Keratinocyte (primary cell): ENCODE results near the gene CEP57L1. TPM values are rescaled to one million over a fixed set of nuclear protein-coding genes. Genes with fewer than 3 reads are reported as not detected.

Experiments
- DNase-seq: peaks from one replicate; pipeline ENCODE4 v3.0.0-alpha.2; 2011; ENCODE audit warnings: low read depth, missing footprints, low spot score
- FAIRE-seq: peaks from 2 replicates; lab custom pipeline; 2011; peaks lifted over from hg19 to GRCh38; lab: Jason Lieb, UNC
- H2AFZ ChIP-seq: 2 replicates; pipeline ENCODE4 v1.6.0; 2012; ENCODE audit warnings: low read length, control low read depth, inconsistent platforms; ENCODE audit not compliant: control insufficient read depth
- H3K27ac ChIP-seq: 2 replicates; pipeline ENCODE4 v1.5.1; 2011; ENCODE audit warnings: low read length; ENCODE audit not compliant: control insufficient read depth, insufficient read depth
- H3K27me3 ChIP-seq: 3 replicates; pipeline ENCODE4 v1.6.0; 2011; ENCODE audit warnings: low read length; ENCODE audit not compliant: control insufficient read depth, insufficient read depth; ENCODE audit errors: extremely low read depth
- H3K36me3 ChIP-seq, 2 experiments: 2 replicates in 1 of 2; 3 replicates in 1 of 2; pipeline ENCODE4 v1.5.1; 2011; ENCODE audit warnings: low read length in 2 of 2, mild to moderate bottlenecking in 1 of 2; ENCODE audit not compliant: control insufficient read depth in 2 of 2, insufficient read depth in 2 of 2; ENCODE audit errors: extremely low read depth in 1 of 2
- H3K4me1 ChIP-seq: 3 replicates; pipeline ENCODE4 v1.5.1; 2011; ENCODE audit warnings: low read length; ENCODE audit not compliant: control insufficient read depth, insufficient read depth; ENCODE audit errors: extremely low read depth
- H3K4me2 ChIP-seq: 3 replicates; pipeline ENCODE4 v1.6.0; 2011; ENCODE audit warnings: low read depth, low read length; ENCODE audit not compliant: control insufficient read depth, insufficient read depth; ENCODE audit errors: extremely low read depth
- H3K4me3 ChIP-seq, 3 experiments: fragments of 200-600 bp in 1 of 3; sonication (generic) in 1 of 3; 2 replicates in 2 of 3; 3 replicates in 1 of 3; pipeline ENCODE4 v1.5.1; 2011 to 2016; ENCODE audit warnings: low read length in 3 of 3, mild to moderate bottlenecking in 3 of 3, control low read depth in 2 of 3, inconsistent platforms in 1 of 3, low read depth in 1 of 3, mixed read lengths in 1 of 3, mixed run types in 1 of 3, moderate library complexity in 1 of 3; ENCODE audit not compliant: control insufficient read depth in 2 of 3, insufficient read depth in 2 of 3; ENCODE audit errors: extremely low read depth in 1 of 3
- H3K79me2 ChIP-seq: 2 replicates; pipeline ENCODE4 v1.6.0; 2012; ENCODE audit warnings: low read length; ENCODE audit not compliant: control insufficient read depth, insufficient read depth
- H3K9ac ChIP-seq: 3 replicates; pipeline ENCODE4 v1.6.0; 2011; ENCODE audit warnings: low read length; ENCODE audit not compliant: control insufficient read depth, insufficient read depth; ENCODE audit errors: extremely low read depth
- H3K9me1 ChIP-seq: 3 replicates; pipeline ENCODE4 v1.6.0; 2011; ENCODE audit warnings: low read length; ENCODE audit not compliant: control insufficient read depth, insufficient read depth; ENCODE audit errors: extremely low read depth
- H3K9me3 ChIP-seq: 2 replicates; pipeline ENCODE4 v1.5.1; 2012; ENCODE audit warnings: low read depth, low read length; ENCODE audit not compliant: control insufficient read depth
- H4K20me1 ChIP-seq: 3 replicates; pipeline ENCODE4 v1.6.0; 2011; ENCODE audit warnings: low read length; ENCODE audit not compliant: control insufficient read depth, insufficient read depth; ENCODE audit errors: extremely low read depth
- EZH2 ChIP-seq: IDR thresholded peaks from one replicate; pipeline ENCODE4 v1.6.1; 2012; ENCODE audit warnings: inconsistent platforms, mild to moderate bottlenecking, low read length, moderate library complexity
- dilution Hi-C: fragments of 300-500 bp; cut with MboI; formaldehyde crosslinking; loops from one replicate; pipeline ENCODE4 v1.7.0; 2020; ENCODE audit warnings: low sequenced_read_pairs; ENCODE audit not compliant: extremely low pct_ligation_motif_present
- polyA plus RNA-seq, 5 experiments: library from polyadenylated mRNA; depleted of rRNA in 3 of 5; stranded (reverse) in 3 of 5; stranded (forward) in 1 of 5; unstranded in 1 of 5; fragments of >200 nt; gene quantifications; 1 replicate in 1 of 5; 2 replicates in 3 of 5; 3 replicates in 1 of 5; pipeline versions ENCODE4 v1.2.1 to v1.2.3, GENCODE V29; 2011 to 2012; ENCODE audit warnings: missing spikeins in 2 of 5, low read depth in 1 of 5, low replicate concordance in 1 of 5
- TF ChIP-seq, protein P1 (sequence below), 3 experiments: IDR thresholded peaks in 1 of 3; conservative IDR thresholded peaks in 1 of 3; optimal IDR thresholded peaks in 1 of 3; 2 replicates in 2 of 3; 3 replicates in 1 of 3; pipeline versions ENCODE3 to v1.5.1; 2011; ENCODE audit warnings: low read length in 3 of 3, mild to moderate bottlenecking in 3 of 3, moderate library complexity in 2 of 3, control low read depth in 1 of 3, inconsistent platforms in 1 of 3; ENCODE audit not compliant: insufficient read depth in 2 of 3; ENCODE audit errors: extremely low read depth in 1 of 3

Gene CEP57L1
- polyA plus RNA-seq, 1 donor (not counting 4 experiments of a cell fraction or from before 2014, with no cell fraction given): 14.2 TPM

DNA sequence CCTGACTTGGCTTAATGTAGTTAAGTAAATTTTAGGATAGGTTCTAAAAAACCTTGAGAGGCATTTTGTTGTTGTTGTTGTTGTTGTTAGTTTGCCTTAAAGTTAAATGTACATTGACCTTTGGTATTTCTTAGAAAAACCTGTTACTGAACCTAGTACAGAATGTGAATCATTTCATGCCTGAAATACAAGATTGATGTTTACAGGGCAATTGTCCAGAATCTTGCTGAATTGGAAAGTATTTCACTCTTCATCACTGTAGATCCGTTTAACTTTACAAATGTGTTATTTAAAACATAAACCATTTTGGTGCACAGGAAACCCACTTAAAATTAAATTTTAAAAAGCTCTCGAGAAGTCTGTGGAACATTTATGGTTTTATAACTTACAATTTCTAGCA is 75.0 kb downstream of the CEP57L1 start:
- dilution Hi-C loops: no loop called here
- H3K4me2 ChIP-seq: no peak overlapping the region

DNA sequence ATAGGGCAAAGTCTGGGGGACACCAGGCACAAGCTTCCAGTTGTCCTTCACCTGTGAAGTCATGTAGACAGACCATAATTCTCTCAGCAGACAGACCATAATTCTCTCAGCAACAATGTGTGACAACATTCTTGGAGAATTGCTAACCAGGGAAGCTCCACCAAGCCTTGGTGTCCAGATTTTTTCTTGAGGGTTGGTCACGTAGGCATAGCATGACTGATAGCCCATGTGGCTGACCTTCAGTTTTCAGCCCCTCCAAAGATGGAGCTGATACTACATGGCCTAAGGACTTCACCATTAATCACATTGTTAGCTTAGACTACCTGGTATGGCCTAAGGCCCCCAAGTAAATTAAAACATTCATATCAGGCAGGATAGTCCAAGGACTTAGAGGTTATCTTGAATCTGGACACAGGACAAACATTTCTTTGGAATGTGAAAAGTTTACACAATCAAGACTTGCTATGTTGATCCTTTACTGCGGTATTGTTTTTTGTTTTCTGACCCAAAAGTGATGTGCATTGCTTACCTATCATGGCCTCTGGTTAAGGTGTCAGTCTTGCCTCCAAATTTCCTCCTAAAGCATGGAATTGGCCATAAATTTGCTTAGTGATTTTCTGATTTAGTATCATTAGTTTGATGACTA is 76.9 kb downstream of the CEP57L1 start:
- no peaks in the 10 kb centered on the region for H3K9me1 ChIP-seq
- no peaks in the 10 kb centered on the region for H3K36me3 ChIP-seq
- H3K4me1 ChIP-seq: no peaks in the 10 kb centered on the region
- TF ChIP-seq EZH2: no peak
- TF ChIP-seq, protein P1, sequence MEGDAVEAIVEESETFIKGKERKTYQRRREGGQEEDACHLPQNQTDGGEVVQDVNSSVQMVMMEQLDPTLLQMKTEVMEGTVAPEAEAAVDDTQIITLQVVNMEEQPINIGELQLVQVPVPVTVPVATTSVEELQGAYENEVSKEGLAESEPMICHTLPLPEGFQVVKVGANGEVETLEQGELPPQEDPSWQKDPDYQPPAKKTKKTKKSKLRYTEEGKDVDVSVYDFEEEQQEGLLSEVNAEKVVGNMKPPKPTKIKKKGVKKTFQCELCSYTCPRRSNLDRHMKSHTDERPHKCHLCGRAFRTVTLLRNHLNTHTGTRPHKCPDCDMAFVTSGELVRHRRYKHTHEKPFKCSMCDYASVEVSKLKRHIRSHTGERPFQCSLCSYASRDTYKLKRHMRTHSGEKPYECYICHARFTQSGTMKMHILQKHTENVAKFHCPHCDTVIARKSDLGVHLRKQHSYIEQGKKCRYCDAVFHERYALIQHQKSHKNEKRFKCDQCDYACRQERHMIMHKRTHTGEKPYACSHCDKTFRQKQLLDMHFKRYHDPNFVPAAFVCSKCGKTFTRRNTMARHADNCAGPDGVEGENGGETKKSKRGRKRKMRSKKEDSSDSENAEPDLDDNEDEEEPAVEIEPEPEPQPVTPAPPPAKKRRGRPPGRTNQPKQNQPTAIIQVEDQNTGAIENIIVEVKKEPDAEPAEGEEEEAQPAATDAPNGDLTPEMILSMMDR (optimal IDR thresholded peaks at IDR 0.05 in 1 of 3, IDR thresholded peaks at IDR 0.05 in 1 of 3, conservative IDR thresholded peaks at IDR 0.05 in 1 of 3; ENCODE audit: extremely low read depth in 1 of 3, insufficient read depth in 2 of 3, low read length in 3 of 3): no peak
- FAIRE-seq: no peak
- no peak for DNase-seq
- no peak overlapping the region for H3K9ac ChIP-seq
- no peaks in the 10 kb centered on the region for H3K79me2 ChIP-seq
- no peak overlapping the region for H2AFZ ChIP-seq
- H3K4me2 ChIP-seq: no peak overlapping the region
- no peaks in the 10 kb centered on the region for H4K20me1 ChIP-seq
- no peaks in the 10 kb centered on the region for H3K27me3 ChIP-seq
- dilution Hi-C loops: no loop called here
- no peak overlapping the region for H3K4me3 ChIP-seq
- H3K9me3 ChIP-seq: no peaks in the 10 kb centered on the region
- H3K27ac ChIP-seq: no peak overlapping the region

More for the DNA sequence above, 75.0 kb downstream of the CEP57L1 start:
- H4K20me1 ChIP-seq: no peaks in the 10 kb centered on the region
- no peaks in the 10 kb centered on the region for H3K27me3 ChIP-seq
- H3K4me3 ChIP-seq: no peak overlapping the region
- H3K9ac ChIP-seq: no peak overlapping the region
- TF ChIP-seq, protein P1 (optimal IDR thresholded peaks at IDR 0.05 in 1 of 3, IDR thresholded peaks at IDR 0.05 in 1 of 3, conservative IDR thresholded peaks at IDR 0.05 in 1 of 3; ENCODE audit: extremely low read depth in 1 of 3, insufficient read depth in 2 of 3, low read length in 3 of 3): no peak
- no peak for TF ChIP-seq EZH2
- no peaks in the 10 kb centered on the region for H3K9me1 ChIP-seq
- no peaks in the 10 kb centered on the region for H3K79me2 ChIP-seq
- FAIRE-seq (no peak), DNase-seq (no peak)
- no peaks in the 10 kb centered on the region for H3K9me3 ChIP-seq
- no peaks in the 10 kb centered on the region for H3K36me3 ChIP-seq
- no peaks in the 10 kb centered on the region for H3K4me1 ChIP-seq
- no peak overlapping the region for H3K27ac ChIP-seq
- no peak overlapping the region for H2AFZ ChIP-seq
